IMR-90 (cell line): Measurements from ENCODE around the gene ZNRF4. TPM values are rescaled to one million over a fixed set of nuclear protein-coding genes. Genes with fewer than 3 reads are reported as not detected.

Experiments used
- ATAC-seq: fragments of 200-7000 bp; cut with Tn5 transposase; 2 replicates; pipeline ENCODE4 v1.9.1; 2020; ENCODE audit warnings: low read depth, mild to moderate bottlenecking, moderate library complexity
- BruUV-seq: library from RNA; stranded (reverse); fragments of 400-500 nt; replicated peaks from 2 replicates; lab custom pipeline; 2021; lab: Mats Ljungman, UMichigan
- CTCF ChIA-PET: fragments of 300-600 bp; formaldehyde crosslinking; extraction: SDS; loops from one replicate; lab custom pipeline; 2021; ENCODE audit warnings: antibody characterized with exemption; lab: Yijun Ruan, JAX
- POLR2A ChIA-PET: fragments of 300-600 bp; sonication (Branson Sonifier 250); formaldehyde crosslinking; loops from one replicate; lab custom pipeline; 2022; ENCODE audit warnings: antibody characterized with exemption; ENCODE audit not compliant: unreplicated experiment; lab: Charles Lee
- DNase-seq: peaks from one replicate; pipeline ENCODE4 v3.0.0; 2013
- H2AFZ ChIP-seq: replicated peaks from 2 replicates; pipeline ENCODE3; 2013; ENCODE audit warnings: low read length, mild to moderate bottlenecking; ENCODE audit not compliant: poor library complexity
- H2AK5ac ChIP-seq: 2 replicates; pipeline ENCODE4 v1.6.1; 2013; ENCODE audit warnings: low read depth, low read length, inconsistent platforms
- H2AK9ac ChIP-seq: replicated peaks from 2 replicates; pipeline ENCODE3; 2013; ENCODE audit warnings: mild to moderate bottlenecking, low read depth, low read length, moderate library complexity; ENCODE audit not compliant: poor library complexity
- H2BK120ac ChIP-seq: 2 replicates; pipeline ENCODE4 v1.6.1; 2013; ENCODE audit warnings: low read depth, low read length, inconsistent platforms
- H2BK15ac ChIP-seq: 3 replicates; pipeline ENCODE4 v1.6.1; 2013; ENCODE audit warnings: low read depth, low read length, inconsistent platforms
- H2BK20ac ChIP-seq: 2 replicates; pipeline ENCODE4 v1.6.1; 2013; ENCODE audit warnings: low read depth, mild to moderate bottlenecking, inconsistent platforms, low read length, moderate library complexity
- H2BK5ac ChIP-seq: 2 replicates; pipeline ENCODE4 v1.6.1; 2013; ENCODE audit warnings: mild to moderate bottlenecking, low read depth, low read length, inconsistent platforms; ENCODE audit not compliant: poor library complexity, severe bottlenecking
- H3K14ac ChIP-seq: replicated peaks from 2 replicates; pipeline ENCODE4 v1.6.1; 2013; ENCODE audit warnings: low read depth, low read length, inconsistent platforms
- H3K18ac ChIP-seq: 2 replicates; pipeline ENCODE4 v1.6.1; 2013; ENCODE audit warnings: low read depth, low read length, control low read depth
- H3K23ac ChIP-seq: 2 replicates; pipeline ENCODE4 v1.6.1; 2013; ENCODE audit warnings: low read depth, low read length, inconsistent platforms
- H3K27ac ChIP-seq: 2 replicates; pipeline ENCODE4 v1.5.1; 2013; ENCODE audit warnings: mild to moderate bottlenecking, control low read depth, low read length; ENCODE audit not compliant: insufficient read depth
- H3K27me3 ChIP-seq: 2 replicates; pipeline ENCODE4 v1.6.1; 2013; ENCODE audit warnings: low read length; ENCODE audit not compliant: control insufficient read depth, insufficient read depth
- H3K36me3 ChIP-seq: 2 replicates; pipeline ENCODE4 v1.6.1; 2013; ENCODE audit warnings: low read length, mixed read lengths; ENCODE audit not compliant: control insufficient read depth, insufficient read depth
- H3K4ac ChIP-seq: 2 replicates; pipeline ENCODE4 v1.6.1; 2013; ENCODE audit warnings: low read depth, low read length, inconsistent platforms
- H3K4me1 ChIP-seq: 2 replicates; pipeline ENCODE4 v1.6.1; 2013; ENCODE audit warnings: low read length, mixed read lengths; ENCODE audit not compliant: control insufficient read depth, insufficient read depth
- H3K4me2 ChIP-seq: 2 replicates; pipeline ENCODE4 v1.6.1; 2013; ENCODE audit warnings: low read depth, mild to moderate bottlenecking, control low read depth, low read length, moderate library complexity
- H3K4me3 ChIP-seq: 2 replicates; pipeline ENCODE4 v1.5.1; 2013; ENCODE audit warnings: low read depth, mild to moderate bottlenecking, control low read depth, low read length, moderate library complexity; ENCODE audit not compliant: insufficient read depth
- H3K56ac ChIP-seq: 2 replicates; pipeline ENCODE4 v1.6.1; 2013; ENCODE audit warnings: low read length, inconsistent platforms; ENCODE audit not compliant: insufficient read depth; ENCODE audit errors: extremely low read depth
- H3K79me1 ChIP-seq, 2 experiments: 2 replicates each; pipeline ENCODE4 v1.6.1; 2013; ENCODE audit warnings: low read length in 2 of 2, inconsistent platforms in 1 of 2, low read depth in 1 of 2
- H3K9ac ChIP-seq: 2 replicates; pipeline ENCODE4 v1.6.1; 2013; ENCODE audit warnings: low read depth, low read length, control low read depth
- H3K9me1 ChIP-seq: 2 replicates; pipeline ENCODE4 v1.6.1; 2013; ENCODE audit warnings: low read length, inconsistent platforms; ENCODE audit not compliant: insufficient read depth
- H3K9me3 ChIP-seq: 2 replicates; pipeline ENCODE4 v1.6.1; 2013; ENCODE audit warnings: low read length; ENCODE audit not compliant: control insufficient read depth, insufficient read depth
- H4K20me1 ChIP-seq: 2 replicates; pipeline ENCODE4 v1.6.1; 2013; ENCODE audit warnings: low read length, inconsistent platforms; ENCODE audit not compliant: insufficient read depth
- H4K5ac ChIP-seq: 2 replicates; pipeline ENCODE4 v1.6.1; 2013; ENCODE audit warnings: mild to moderate bottlenecking, low read depth, low read length, control low read depth
- H4K8ac ChIP-seq, 2 experiments: 2 replicates each; pipeline ENCODE4 v1.6.1; 2013; ENCODE audit warnings: low read depth in 2 of 2, low read length in 2 of 2, control low read depth in 1 of 2, inconsistent platforms in 1 of 2
- H4K91ac ChIP-seq: 2 replicates; pipeline ENCODE4 v1.6.1; 2013; ENCODE audit warnings: low read depth, low read length, inconsistent platforms; ENCODE audit not compliant: insufficient read depth
- BHLHE40 ChIP-seq: fragments of 150-350 bp; IDR thresholded peaks from 2 replicates; pipeline ENCODE4 v1.6.1; 2016; ENCODE audit warnings: mild to moderate bottlenecking, low read depth, low read length
- CEBPB ChIP-seq: IDR thresholded peaks from 2 replicates; pipeline ENCODE4 v1.6.1; 2012; ENCODE audit warnings: low read depth, low read length, improper control_type of control experiment
- CHD1 ChIP-seq: IDR thresholded peaks from 2 replicates; pipeline ENCODE4 v1.6.1; 2012; ENCODE audit warnings: low read depth, low read length, improper control_type of control experiment
- CTCF ChIP-seq: conservative IDR thresholded peaks from 2 replicates; pipeline ENCODE4 v1.5.1; 2012; ENCODE audit warnings: mild to moderate bottlenecking, low read depth, low read length, improper control_type of control experiment
- ELK1 ChIP-seq: fragments of 150-350 bp; IDR thresholded peaks from 2 replicates; pipeline ENCODE4 v1.6.1; 2016; ENCODE audit warnings: low read depth, mild to moderate bottlenecking, low read length, moderate library complexity, borderline replicate concordance
- FOS ChIP-seq: fragments of 150-350 bp; IDR thresholded peaks from 2 replicates; pipeline ENCODE4 v1.6.1; 2016; ENCODE audit warnings: low read depth, low read length
- MAFK ChIP-seq: IDR thresholded peaks from 2 replicates; pipeline ENCODE4 v1.6.1; 2012; ENCODE audit warnings: low read depth, low read length, improper control_type of control experiment
- MAZ ChIP-seq: IDR thresholded peaks from 2 replicates; pipeline ENCODE4 v1.6.1; 2012; ENCODE audit warnings: low read depth, mild to moderate bottlenecking, low read length, improper control_type of control experiment, moderate library complexity, borderline replicate concordance
- MXI1 ChIP-seq: IDR thresholded peaks from 2 replicates; pipeline ENCODE4 v1.6.1; 2012; ENCODE audit warnings: low read depth, mild to moderate bottlenecking, low read length, moderate library complexity, borderline replicate concordance
- NFE2L2 ChIP-seq: fragments of 150-350 bp; IDR thresholded peaks from 2 replicates; pipeline ENCODE4 v1.6.1; 2016; ENCODE audit warnings: low read depth, mild to moderate bottlenecking, low read length
- POLR2A ChIP-seq: IDR thresholded peaks from 2 replicates; pipeline ENCODE4 v1.6.1; 2012; ENCODE audit warnings: mild to moderate bottlenecking, low read depth, low read length
- RAD21 ChIP-seq: IDR thresholded peaks from 2 replicates; pipeline ENCODE4 v1.6.1; 2012; ENCODE audit warnings: low read length, improper control_type of control experiment
- RCOR1 ChIP-seq: IDR thresholded peaks from 2 replicates; pipeline ENCODE4 v1.6.1; 2012; ENCODE audit warnings: mild to moderate bottlenecking, low read length, improper control_type of control experiment; ENCODE audit not compliant: insufficient replicate concordance
- RFX5 ChIP-seq: IDR thresholded peaks from 2 replicates; pipeline ENCODE4 v1.8.0; 2012; ENCODE audit warnings: low read depth, mild to moderate bottlenecking, low read length, moderate library complexity
- SMC3 ChIP-seq: fragments of 150-350 bp; IDR thresholded peaks from 2 replicates; pipeline ENCODE4 v1.6.1; 2016; ENCODE audit warnings: low read depth, mild to moderate bottlenecking, antibody characterized with exemption, low read length, moderate library complexity
- USF2 ChIP-seq: fragments of 150-350 bp; IDR thresholded peaks from 2 replicates; pipeline ENCODE4 v1.6.1; 2017; ENCODE audit warnings: mild to moderate bottlenecking, antibody characterized with exemption, low read length, low read depth
- WGBS, 2 experiments: methylation state at CpG; one replicate each; pipeline versions ENCODE4 v1.1.5 to v1.1.7; 2013; ENCODE audit warnings: missing lambda C conversion rate in 2 of 2; ENCODE audit not compliant: insufficient read length in 1 of 2; ENCODE audit errors: extremely low coverage in 2 of 2; 5-methylcytosine and 5-hydroxymethylcytosine counted together
- dilution Hi-C: fragments of 300-500 bp; cut with HindIII; formaldehyde crosslinking; loops from one replicate; pipeline ENCODE4 v1.14.3; 2018; ENCODE audit warnings: low sequenced_read_pairs; ENCODE audit not compliant: unreplicated experiment
- in situ Hi-C: fragments of 300-500 bp; cut with MboI; formaldehyde crosslinking; loops from 3 replicates; pipeline ENCODE4 v1.14.3; 2019; ENCODE audit warnings: low sequenced_read_pairs, inconsistent platforms, mixed read lengths
- intact Hi-C: fragments of 100-400 bp; cut with micrococcal nuclease; formaldehyde crosslinking; loops from 2 replicates; pipeline ENCODE4 v1.10.0; 2022
- polyA plus RNA-seq, 3 experiments: library from polyadenylated mRNA; depleted of rRNA; stranded (reverse); fragments of >200 nt; gene quantifications; 2 replicates each; pipeline ENCODE4 v1.2.3, GENCODE V29; 2012; ENCODE audit warnings: low replicate concordance in 1 of 3
- total RNA-seq: library from RNA; depleted of rRNA; stranded (reverse); fragments of >200 nt; gene quantifications from 2 replicates; pipeline ENCODE4 v1.2.3, GENCODE V29; 2012

The ZNRF4 gene
- total and polyA plus RNA-seq, 2 of the 4 experiments (the other 2 are of a cell fraction) = not detected

GRCh38 chr19:5432687-5433086 lies 22.5 kb upstream of the ZNRF4 start:
- ATAC-seq = no peak
- no peak overlapping the region for H2AK9ac ChIP-seq
- intact Hi-C loops = no loop called here

More at GRCh38 chr19:5432687-5433086, 22.5 kb upstream of the ZNRF4 start:
- no peaks in the 10 kb centered on the region for H3K36me3 ChIP-seq
- no peak overlapping the region for H3K4me2 ChIP-seq
- H3K56ac ChIP-seq = no peak overlapping the region; the same call in 1 of the 2 replicates
- no peak for DNase-seq
- H3K4ac ChIP-seq = no peak overlapping the region
- H2AK5ac ChIP-seq = no peak overlapping the region
- H2BK15ac ChIP-seq = no peak overlapping the region
- peaks cover 9% of the 10 kb centered on the region for H3K4me1 ChIP-seq
- H2BK5ac ChIP-seq = no peak overlapping the region
- no peak overlapping the region for H2BK20ac ChIP-seq
- H3K79me1 ChIP-seq = no peaks in the 10 kb centered on the region
- no TSS peak for BruUV-seq
- no CpG with 5 or more reads among the region's 5 CpGs for WGBS, 2 experiments
- no peak overlapping the region for H3K27ac ChIP-seq
- H4K91ac ChIP-seq = no peak overlapping the region
- no peak overlapping the region for H2AFZ ChIP-seq
- H4K20me1 ChIP-seq = peaks cover 4% of the 10 kb centered on the region
- no peaks in the 10 kb centered on the region for H3K9me3 ChIP-seq
- no peak overlapping the region for H3K14ac ChIP-seq
- H4K5ac ChIP-seq = no peak overlapping the region
- ChIA-PET CTCF (no interaction called here), POLR2A (no interaction called here)
- no peak overlapping the region for H3K4me3 ChIP-seq
- H3K27me3 ChIP-seq = no peaks in the 10 kb centered on the region
- H3K9ac ChIP-seq = no peak overlapping the region
- no peak overlapping the region for H3K18ac ChIP-seq
- H4K8ac ChIP-seq = no peak overlapping the region
- peaks cover 7% of the 10 kb centered on the region for H3K9me1 ChIP-seq
- no peak overlapping the region for H2BK120ac ChIP-seq
- in situ Hi-C loops (no loop called here), dilution Hi-C loops (no loop called here)
- TF ChIP-seq NFE2L2 (no peak), CHD1 (no peak), USF2 (no peak), CEBPB (no peak), CTCF (no peak), RCOR1 (no peak), SMC3 (no peak), MAFK (no peak), MXI1 (no peak), MAZ (no peak), FOS (no peak), RAD21 (no peak), RFX5 (no peak), ELK1 (no peak), POLR2A (no peak), BHLHE40 (no peak)
- H3K23ac ChIP-seq = no peak overlapping the region
